ENCODE data around the gene C16orf95. TPM values are rescaled to one million over a fixed set of nuclear protein-coding genes. Genes with fewer than 3 reads are reported as not detected.
"Not testable (repeated sequence)": the region's sequence is repeated elsewhere in the genome, so short reads cannot be mapped to it uniquely, and the experiment has no call there.

Gene C16orf95
- total RNA-seq, 1 experiment from 2014 or later: 12.0 TPM

GRCh38 chr16:87344165-87344930 lies 27.2 kb upstream of the C16orf95 start:
- DNase-seq: no peak
- Histone ChIP-seq H3K4me1 (ENCODE audit: low read length) (no peaks in the 10 kb centered on the region), H3K4me2 (ENCODE audit: low read depth, low read length, poor library complexity, severe bottlenecking) (no peak overlapping the region), H3K4me3 (ENCODE audit: low read length) (no peak overlapping the region), H2AFZ (ENCODE audit: low read length) (no peak overlapping the region), H3K9me2 (replicated peaks; ENCODE audit: insufficient read depth, low read length) (no peaks in the 10 kb centered on the region), H3K9me3 (ENCODE audit: low read length) (no peaks in the 10 kb centered on the region), H3K36me3 (ENCODE audit: insufficient read depth, low read length) (peaks cover 4% of the 10 kb centered on the region), H3K9ac (ENCODE audit: low read length) (no peak overlapping the region), H3K27ac (ENCODE audit: low read length) (no peak overlapping the region), H4K20me1 (ENCODE audit: insufficient read depth, low read depth, low read length) (0 out of 2 replicates have a peak, but pooled peaks cover 10% of the 10 kb centered on the region), H3K27me3 (ENCODE audit: low read length) (no peaks in the 10 kb centered on the region), H3K79me2 (ENCODE audit: low read length) (peaks cover 39% of the 10 kb centered on the region)

GRCh38 chr16:87343753-87344050 lies 26.5 kb upstream of the C16orf95 start:
- Histone ChIP-seq H3K79me2 (ENCODE audit: low read length) (peaks cover 37% of the 10 kb centered on the region), H4K20me1 (ENCODE audit: insufficient read depth, low read depth, low read length) (0 out of 2 replicates have a peak, but pooled peaks cover 13% of the 10 kb centered on the region), H3K4me1 (ENCODE audit: low read length) (no peaks in the 10 kb centered on the region), H3K27me3 (ENCODE audit: low read length) (no peaks in the 10 kb centered on the region), H3K9ac (ENCODE audit: low read length) (no peak overlapping the region), H3K4me2 (ENCODE audit: low read depth, low read length, poor library complexity, severe bottlenecking) (no peak overlapping the region), H3K4me3 (ENCODE audit: low read length) (no peak overlapping the region), H3K9me3 (ENCODE audit: low read length) (no peaks in the 10 kb centered on the region), H2AFZ (ENCODE audit: low read length) (no peak overlapping the region), H3K27ac (ENCODE audit: low read length) (no peak overlapping the region), H3K9me2 (replicated peaks; ENCODE audit: insufficient read depth, low read length) (no peaks in the 10 kb centered on the region), H3K36me3 (ENCODE audit: insufficient read depth, low read length) (peaks cover 4% of the 10 kb centered on the region)
- no peak for DNase-seq

- Histone ChIP-seq H3K9me2 (replicated peaks; ENCODE audit: insufficient read depth, low read length) (no peaks in the 10 kb centered on the region), H3K9me3 (ENCODE audit: low read length) (no peaks in the 10 kb centered on the region), H2AFZ (ENCODE audit: low read length) (no peak overlapping the region), H3K4me2 (ENCODE audit: low read depth, low read length, poor library complexity, severe bottlenecking) (no peak overlapping the region), H3K27ac (ENCODE audit: low read length) (no peak overlapping the region), H3K36me3 (ENCODE audit: insufficient read depth, low read length) (peaks cover 4% of the 10 kb centered on the region), H3K4me1 (ENCODE audit: low read length) (no peaks in the 10 kb centered on the region), H3K79me2 (ENCODE audit: low read length) (peaks cover 33% of the 10 kb centered on the region), H3K4me3 (ENCODE audit: low read length) (no peak overlapping the region), H3K9ac (ENCODE audit: low read length) (no peak overlapping the region), H4K20me1 (ENCODE audit: insufficient read depth, low read depth, low read length) (0 out of 2 replicates have a peak, but pooled peaks cover 13% of the 10 kb centered on the region), H3K27me3 (ENCODE audit: low read length) (no peaks in the 10 kb centered on the region)
- no peak for DNase-seq
Measured at GRCh38 chr16:87342978-87343752, 26.0 kb upstream of the C16orf95 start.

- Histone ChIP-seq H3K9me3 (ENCODE audit: low read length) (no peaks in the 10 kb centered on the region), H3K79me2 (ENCODE audit: low read length) (peaks cover 31% of the 10 kb centered on the region), H4K20me1 (ENCODE audit: insufficient read depth, low read depth, low read length) (0 out of 2 replicates have a peak, but pooled peaks cover 9% of the 10 kb centered on the region), H3K36me3 (ENCODE audit: insufficient read depth, low read length) (peaks cover 4% of the 10 kb centered on the region), H3K9ac (ENCODE audit: low read length) (no peak overlapping the region), H3K27ac (ENCODE audit: low read length) (no peak overlapping the region), H2AFZ (ENCODE audit: low read length) (no peak overlapping the region), H3K4me2 (ENCODE audit: low read depth, low read length, poor library complexity, severe bottlenecking) (no peak overlapping the region), H3K9me2 (replicated peaks; ENCODE audit: insufficient read depth, low read length) (no peaks in the 10 kb centered on the region), H3K4me3 (ENCODE audit: low read length) (no peak overlapping the region), H3K27me3 (ENCODE audit: low read length) (no peaks in the 10 kb centered on the region), H3K4me1 (ENCODE audit: low read length) (no peaks in the 10 kb centered on the region)
- no peak for DNase-seq
Measured at GRCh38 chr16:87342504-87342903, 25.3 kb upstream of the C16orf95 start.

GRCh38 chr16:87340198-87340597 lies 23.0 kb upstream of the C16orf95 start:
- Histone ChIP-seq H3K9me3 (ENCODE audit: low read length) (no peaks in the 10 kb centered on the region), H3K9ac (ENCODE audit: low read length) (no peak overlapping the region), H3K27me3 (ENCODE audit: low read length) (no peaks in the 10 kb centered on the region), H2AFZ (ENCODE audit: low read length) (no peak overlapping the region), H3K4me2 (ENCODE audit: low read depth, low read length, poor library complexity, severe bottlenecking) (no peak overlapping the region), H3K9me2 (replicated peaks; ENCODE audit: insufficient read depth, low read length) (no peaks in the 10 kb centered on the region), H3K79me2 (ENCODE audit: low read length) (peaks cover 21% of the 10 kb centered on the region), H4K20me1 (ENCODE audit: insufficient read depth, low read depth, low read length) (0 out of 2 replicates have a peak, but pooled peaks cover 5% of the 10 kb centered on the region), H3K36me3 (ENCODE audit: insufficient read depth, low read length) (peaks cover 4% of the 10 kb centered on the region), H3K27ac (ENCODE audit: low read length) (no peak overlapping the region), H3K4me3 (ENCODE audit: low read length) (no peak overlapping the region), H3K4me1 (ENCODE audit: low read length) (no peaks in the 10 kb centered on the region)
- DNase-seq: no peak

- H3K4me3 ChIP-seq (ENCODE audit: low read length); H3K9ac ChIP-seq (ENCODE audit: low read length); H3K4me2 ChIP-seq (ENCODE audit: low read depth, low read length, poor library complexity, severe bottlenecking); H3K9me3 ChIP-seq (ENCODE audit: low read length); H3K36me3 ChIP-seq (ENCODE audit: insufficient read depth, low read length); H4K20me1 ChIP-seq (ENCODE audit: insufficient read depth, low read depth, low read length); H3K27me3 ChIP-seq (ENCODE audit: low read length); H3K9me2 ChIP-seq (replicated peaks; ENCODE audit: insufficient read depth, low read length); H3K4me1 ChIP-seq (ENCODE audit: low read length); H3K27ac ChIP-seq (ENCODE audit: low read length); DNase-seq; H2AFZ ChIP-seq (ENCODE audit: low read length): not testable (repeated sequence)
- H3K79me2 ChIP-seq (ENCODE audit: low read length): peaks cover 21% of the 10 kb centered on the region
Measured at GRCh38 chr16:87339724-87340105, 22.5 kb upstream of the C16orf95 start.

GRCh38 chr16:87339086-87339723 lies 22.0 kb upstream of the C16orf95 start:
- Histone ChIP-seq H3K4me2 (ENCODE audit: low read depth, low read length, poor library complexity, severe bottlenecking) (no peak overlapping the region), H3K4me3 (ENCODE audit: low read length) (no peak overlapping the region), H3K36me3 (ENCODE audit: insufficient read depth, low read length) (peaks cover 4% of the 10 kb centered on the region), H3K79me2 (ENCODE audit: low read length) (peaks cover 17% of the 10 kb centered on the region), H3K9me3 (ENCODE audit: low read length) (no peaks in the 10 kb centered on the region), H3K27ac (ENCODE audit: low read length) (no peak overlapping the region), H3K9me2 (replicated peaks; ENCODE audit: insufficient read depth, low read length) (no peaks in the 10 kb centered on the region), H4K20me1 (ENCODE audit: insufficient read depth, low read depth, low read length) (0 out of 2 replicates have a peak, but pooled peaks cover 5% of the 10 kb centered on the region), H2AFZ (ENCODE audit: low read length) (no peak overlapping the region), H3K9ac (ENCODE audit: low read length) (no peak overlapping the region), H3K4me1 (ENCODE audit: low read length) (no peaks in the 10 kb centered on the region), H3K27me3 (ENCODE audit: low read length) (no peaks in the 10 kb centered on the region)
- no peak for DNase-seq

- H2AFZ ChIP-seq (ENCODE audit: low read length): no peak overlapping the region
- no peaks in the 10 kb centered on the region for H3K9me2 ChIP-seq (replicated peaks; ENCODE audit: insufficient read depth, low read length)
- H3K36me3 ChIP-seq (ENCODE audit: insufficient read depth, low read length): peaks cover 4% of the 10 kb centered on the region
- H3K9ac ChIP-seq (ENCODE audit: low read length): no peak overlapping the region
- H4K20me1 ChIP-seq (ENCODE audit: insufficient read depth, low read depth, low read length): 0 out of 2 replicates have a peak, but pooled peaks cover 5% of the 10 kb centered on the region
- no peaks in the 10 kb centered on the region for H3K4me1 ChIP-seq (ENCODE audit: low read length)
- H3K4me2 ChIP-seq (ENCODE audit: low read depth, low read length, poor library complexity, severe bottlenecking): no peak overlapping the region
- H3K9me3 ChIP-seq (ENCODE audit: low read length): no peaks in the 10 kb centered on the region
- H3K79me2 ChIP-seq (ENCODE audit: low read length): peaks cover 12% of the 10 kb centered on the region
- H3K4me3 ChIP-seq (ENCODE audit: low read length): no peak overlapping the region
- H3K27me3 ChIP-seq (ENCODE audit: low read length): no peaks in the 10 kb centered on the region
- H3K27ac ChIP-seq (ENCODE audit: low read length): no peak overlapping the region
- DNase-seq: no peak
Measured at GRCh38 chr16:87338155-87338765, 21.1 kb upstream of the C16orf95 start.
